Mesendoderm (in vitro differentiated cells): ENCODE data around the gene ABL1.

ENCODE experiments used
- DNase-seq: peaks from one replicate; pipeline ENCODE4 v3.0.0; 2013
- H2AK5ac ChIP-seq: 2 replicates; pipeline ENCODE4 v1.6.1; 2013; ENCODE audit warnings: low read length, inconsistent platforms
- H2BK120ac ChIP-seq: 2 replicates; pipeline ENCODE4 v1.6.1; 2013; ENCODE audit warnings: low read depth, mild to moderate bottlenecking, low read length, moderate library complexity, mixed read lengths
- H2BK15ac ChIP-seq: replicated peaks from 2 replicates; pipeline ENCODE4 v1.6.1; 2013; ENCODE audit warnings: low read depth, mild to moderate bottlenecking, moderate library complexity
- H2BK5ac ChIP-seq: 2 replicates; pipeline ENCODE4 v1.6.1; 2013; ENCODE audit warnings: low read length, inconsistent platforms
- H3K18ac ChIP-seq: 2 replicates; pipeline ENCODE4 v1.6.1; 2013; ENCODE audit warnings: mild to moderate bottlenecking, low read length, mixed read lengths
- H3K23ac ChIP-seq: one replicate; pipeline ENCODE4 v1.6.1; 2013; ENCODE audit warnings: low read length
- H3K27ac ChIP-seq: 2 replicates; pipeline ENCODE4 v1.5.1; 2013; ENCODE audit warnings: low read depth, mild to moderate bottlenecking, inconsistent platforms, low read length, moderate library complexity
- H3K27me3 ChIP-seq: 2 replicates; pipeline ENCODE4 v1.6.1; 2013; ENCODE audit warnings: low read length, control low read depth, mild to moderate bottlenecking, inconsistent platforms; ENCODE audit not compliant: insufficient read depth, poor library complexity
- H3K36me3 ChIP-seq: 2 replicates; pipeline ENCODE4 v1.6.1; 2013; ENCODE audit warnings: low read length, inconsistent platforms; ENCODE audit not compliant: control insufficient read depth, insufficient read depth
- H3K4ac ChIP-seq: one replicate; pipeline ENCODE4 v1.6.1; 2013; ENCODE audit warnings: low read depth, mild to moderate bottlenecking, low read length, moderate library complexity
- H3K4me1 ChIP-seq: 2 replicates; pipeline ENCODE4 v1.6.1; 2013; ENCODE audit warnings: low read depth, low read length, inconsistent platforms; ENCODE audit not compliant: control insufficient read depth
- H3K4me2 ChIP-seq: 2 replicates; pipeline ENCODE4 v1.6.1; 2013; ENCODE audit warnings: low read length
- H3K4me3 ChIP-seq: 2 replicates; pipeline ENCODE4 v1.5.1; 2013; ENCODE audit warnings: mild to moderate bottlenecking, low read length
- H3K56ac ChIP-seq: one replicate; pipeline ENCODE4 v1.6.1; 2013; ENCODE audit warnings: low read length
- H3K79me1 ChIP-seq: 2 replicates; pipeline ENCODE4 v1.6.1; 2013; ENCODE audit warnings: low read length, inconsistent platforms
- H3K79me2 ChIP-seq: 2 replicates; pipeline ENCODE4 v1.6.1; 2013; ENCODE audit warnings: mild to moderate bottlenecking, low read length; ENCODE audit not compliant: control insufficient read depth, insufficient read depth
- H3K9ac ChIP-seq: 2 replicates; pipeline ENCODE4 v1.6.1; 2013; ENCODE audit warnings: low read length, inconsistent platforms
- H4K5ac ChIP-seq: one replicate; pipeline ENCODE4 v1.6.1; 2013; ENCODE audit warnings: low read length
- H4K8ac ChIP-seq: one replicate; pipeline ENCODE4 v1.6.1; 2013; ENCODE audit warnings: low read depth, mild to moderate bottlenecking, control low read depth, low read length, moderate library complexity
- WGBS: extraction: QIAGEN DNeasy Blood & Tissue Kit; methylation state at CpG from one replicate; pipeline ENCODE4 v1.1.7; 2013; ENCODE audit warnings: low lambda C conversion rate, missing lambda C conversion rate; ENCODE audit not compliant: insufficient coverage; ENCODE audit errors: extremely low coverage; 5-methylcytosine and 5-hydroxymethylcytosine counted together

The ABL1 gene

DNA sequence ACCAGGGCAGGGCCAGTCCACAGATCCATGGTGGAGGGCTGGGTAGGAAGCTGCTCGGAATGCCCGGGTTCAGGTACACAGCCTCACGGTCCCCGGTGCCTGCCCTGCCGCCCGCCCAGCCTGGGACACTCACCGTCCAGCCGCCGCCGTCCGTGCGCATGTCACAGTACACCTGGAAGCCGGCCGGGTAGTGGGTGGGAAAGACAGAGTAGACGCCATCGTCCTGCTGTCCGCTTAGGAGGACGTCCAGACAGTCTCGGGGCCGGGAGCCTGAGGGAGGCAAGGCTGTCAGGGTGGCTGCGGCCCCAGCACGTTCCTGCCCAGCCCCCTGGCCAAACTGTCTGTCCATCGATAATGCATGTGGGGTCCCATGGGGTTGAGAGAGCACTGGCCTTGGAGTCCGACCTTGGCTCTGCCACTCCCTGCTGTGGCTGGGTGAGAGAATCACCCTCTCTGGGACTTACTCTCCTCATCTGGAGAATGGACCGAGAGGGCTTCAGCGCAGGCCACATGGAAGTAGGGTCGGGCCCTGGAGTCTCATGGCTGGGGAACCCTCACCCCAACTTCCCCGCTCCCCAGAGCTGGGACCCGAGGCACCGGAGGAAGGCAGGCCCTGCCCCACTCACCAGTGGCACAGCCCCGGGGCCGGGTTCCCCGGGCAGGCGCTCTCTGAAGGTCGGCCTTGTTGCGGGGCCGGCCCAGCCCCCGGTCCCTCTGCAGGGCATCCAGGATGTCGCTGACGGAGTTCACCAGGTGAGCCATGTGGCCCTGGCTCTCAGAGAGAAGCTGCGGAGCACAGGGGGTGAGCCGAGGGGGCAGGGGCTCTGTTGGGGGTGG, 88.8 kb downstream of the ABL1 start:
- Histone ChIP-seq H3K79me1 (no peaks in the 10 kb centered on the region), H3K36me3 (no peaks in the 10 kb centered on the region), H3K18ac (no peak overlapping the region), H2BK120ac (no peak overlapping the region), H3K27me3 (no peaks in the 10 kb centered on the region), H3K79me2 (no peaks in the 10 kb centered on the region), H2BK15ac (no peak overlapping the region), H3K23ac (no peak overlapping the region), H3K4me3 (no peak overlapping the region), H3K4me1 (no peaks in the 10 kb centered on the region), H3K9ac (no peak overlapping the region), H3K4me2 (no peak overlapping the region), H3K56ac (no peak overlapping the region), H3K27ac (no peak overlapping the region), H4K8ac (no peak overlapping the region), H2BK5ac (no peak overlapping the region), H3K4ac (no peak overlapping the region), H4K5ac (no peak overlapping the region), H2AK5ac (no peak overlapping the region)
- DNase-seq, result no peak
- WGBS, result no CpG with 5 or more reads among the region's 42 CpGs

DNA sequence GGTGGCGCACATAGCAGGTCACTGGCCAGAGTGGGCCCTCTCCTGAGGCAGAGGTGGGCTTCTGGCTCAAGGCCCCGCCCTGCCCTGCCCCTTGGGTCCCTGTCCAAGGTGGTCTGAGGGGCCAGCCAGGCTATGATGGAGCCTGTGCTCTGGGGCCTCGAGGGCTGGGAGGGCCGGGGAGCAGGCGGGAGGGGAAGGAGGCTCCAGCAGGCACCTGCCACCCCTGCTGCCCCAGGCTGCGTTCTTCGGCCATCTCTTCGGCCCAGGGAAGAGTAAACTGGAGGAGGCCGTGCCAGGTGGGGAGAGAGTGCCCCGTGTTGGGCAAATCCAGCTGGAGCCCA, 89.4 kb downstream of the ABL1 start:
- no CpG with 5 or more reads among the region's 10 CpGs for WGBS
- Histone ChIP-seq H3K79me1 (no peaks in the 10 kb centered on the region), H3K18ac (no peak overlapping the region), H3K4me2 (no peak overlapping the region), H3K27ac (no peak overlapping the region), H3K36me3 (no peaks in the 10 kb centered on the region), H2AK5ac (no peak overlapping the region), H3K79me2 (no peaks in the 10 kb centered on the region), H4K5ac (no peak overlapping the region), H3K27me3 (no peaks in the 10 kb centered on the region), H2BK15ac (no peak overlapping the region), H2BK120ac (no peak overlapping the region), H3K4ac (no peak overlapping the region), H2BK5ac (no peak overlapping the region), H3K56ac (no peak overlapping the region), H3K23ac (no peak overlapping the region), H4K8ac (no peak overlapping the region), H3K4me1 (no peaks in the 10 kb centered on the region), H3K4me3 (no peak overlapping the region), H3K9ac (no peak overlapping the region)
- no peak for DNase-seq

DNA sequence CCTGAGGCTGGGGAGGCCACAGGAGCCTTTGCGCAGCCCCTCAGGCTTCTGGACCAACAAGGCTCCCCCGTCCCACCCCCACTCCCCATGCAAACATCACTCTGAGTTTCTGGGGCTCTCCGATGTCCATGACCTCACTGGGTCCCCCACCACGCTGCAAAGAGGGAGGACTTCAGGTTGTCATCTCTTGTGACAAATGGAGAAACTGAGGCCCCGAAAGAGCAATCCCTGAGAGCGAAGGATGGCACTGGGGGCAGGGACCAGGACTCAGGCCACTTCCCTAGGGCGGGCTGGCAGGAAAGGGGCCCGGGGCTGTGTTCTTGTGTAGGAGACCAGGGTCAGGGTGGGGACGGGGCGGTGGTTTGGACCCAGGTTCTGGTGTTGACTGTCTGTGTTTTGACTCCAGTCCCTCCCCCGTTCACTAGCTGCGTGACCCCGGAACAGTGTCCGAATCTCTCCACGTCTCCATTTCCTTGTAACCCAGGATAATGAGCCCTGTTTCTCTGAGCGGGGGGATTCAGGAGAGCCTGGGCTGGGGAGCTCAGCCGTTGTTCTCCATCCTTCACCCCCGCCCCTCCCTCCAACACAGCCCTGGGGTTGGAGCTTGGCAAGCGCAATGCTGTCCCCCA, 90.1 kb downstream of the ABL1 start:
- Histone ChIP-seq H2BK120ac (no peak overlapping the region), H3K4me1 (no peaks in the 10 kb centered on the region), H2BK15ac (no peak overlapping the region), H3K23ac (no peak overlapping the region), H4K8ac (no peak overlapping the region), H3K4ac (no peak overlapping the region), H3K79me2 (no peaks in the 10 kb centered on the region), H3K4me3 (no peak overlapping the region), H3K79me1 (no peaks in the 10 kb centered on the region), H3K36me3 (no peaks in the 10 kb centered on the region), H3K27me3 (no peaks in the 10 kb centered on the region), H3K56ac (no peak overlapping the region), H3K9ac (no peak overlapping the region), H3K18ac (no peak overlapping the region), H3K4me2 (no peak overlapping the region), H3K27ac (no peak overlapping the region), H2AK5ac (no peak overlapping the region), H2BK5ac (no peak overlapping the region), H4K5ac (no peak overlapping the region)
- no CpG with 5 or more reads among the region's 19 CpGs for WGBS
- DNase-seq, result no peak

DNA sequence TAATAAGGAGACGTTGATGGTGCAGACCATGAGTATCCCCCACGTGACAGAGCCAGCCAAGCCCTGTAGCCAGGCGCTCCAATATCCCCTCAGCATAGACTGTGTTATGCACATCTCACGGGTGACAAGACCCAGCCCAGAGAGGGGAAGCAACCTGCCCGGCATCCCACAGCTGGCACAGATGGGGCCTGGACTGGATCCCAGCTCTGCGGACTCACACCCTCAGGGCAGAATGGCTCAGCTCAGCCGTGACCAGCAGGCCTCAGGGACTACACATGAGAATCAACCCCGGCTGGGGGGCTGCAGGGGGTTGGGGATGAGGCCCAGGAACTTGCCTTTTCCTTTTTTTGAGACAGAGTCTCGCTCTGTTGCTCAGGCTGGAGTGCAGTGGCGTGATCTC, 92.3 kb downstream of the ABL1 start:
- H2BK120ac ChIP-seq, result no peak overlapping the region
- H3K27me3 ChIP-seq, result no peaks in the 10 kb centered on the region
- no peak overlapping the region for H2AK5ac ChIP-seq
- no peaks in the 10 kb centered on the region for H3K36me3 ChIP-seq
- H4K5ac ChIP-seq, result no peak overlapping the region
- H2BK15ac ChIP-seq, result no peak overlapping the region
- no peak overlapping the region for H3K56ac ChIP-seq
- no peak overlapping the region for H3K9ac ChIP-seq
- no peak overlapping the region for H3K18ac ChIP-seq
- no peak for DNase-seq
- H3K23ac ChIP-seq, result no peak overlapping the region
- H3K27ac ChIP-seq, result no peak overlapping the region
- H2BK5ac ChIP-seq, result no peak overlapping the region
- no peak overlapping the region for H4K8ac ChIP-seq
- no CpG with 5 or more reads among the region's 10 CpGs for WGBS
- no peaks in the 10 kb centered on the region for H3K4me1 ChIP-seq
- H3K79me2 ChIP-seq, result no peaks in the 10 kb centered on the region
- no peak overlapping the region for H3K4me2 ChIP-seq
- H3K79me1 ChIP-seq, result no peaks in the 10 kb centered on the region
- no peak overlapping the region for H3K4ac ChIP-seq
- H3K4me3 ChIP-seq, result no peak overlapping the region

DNA sequence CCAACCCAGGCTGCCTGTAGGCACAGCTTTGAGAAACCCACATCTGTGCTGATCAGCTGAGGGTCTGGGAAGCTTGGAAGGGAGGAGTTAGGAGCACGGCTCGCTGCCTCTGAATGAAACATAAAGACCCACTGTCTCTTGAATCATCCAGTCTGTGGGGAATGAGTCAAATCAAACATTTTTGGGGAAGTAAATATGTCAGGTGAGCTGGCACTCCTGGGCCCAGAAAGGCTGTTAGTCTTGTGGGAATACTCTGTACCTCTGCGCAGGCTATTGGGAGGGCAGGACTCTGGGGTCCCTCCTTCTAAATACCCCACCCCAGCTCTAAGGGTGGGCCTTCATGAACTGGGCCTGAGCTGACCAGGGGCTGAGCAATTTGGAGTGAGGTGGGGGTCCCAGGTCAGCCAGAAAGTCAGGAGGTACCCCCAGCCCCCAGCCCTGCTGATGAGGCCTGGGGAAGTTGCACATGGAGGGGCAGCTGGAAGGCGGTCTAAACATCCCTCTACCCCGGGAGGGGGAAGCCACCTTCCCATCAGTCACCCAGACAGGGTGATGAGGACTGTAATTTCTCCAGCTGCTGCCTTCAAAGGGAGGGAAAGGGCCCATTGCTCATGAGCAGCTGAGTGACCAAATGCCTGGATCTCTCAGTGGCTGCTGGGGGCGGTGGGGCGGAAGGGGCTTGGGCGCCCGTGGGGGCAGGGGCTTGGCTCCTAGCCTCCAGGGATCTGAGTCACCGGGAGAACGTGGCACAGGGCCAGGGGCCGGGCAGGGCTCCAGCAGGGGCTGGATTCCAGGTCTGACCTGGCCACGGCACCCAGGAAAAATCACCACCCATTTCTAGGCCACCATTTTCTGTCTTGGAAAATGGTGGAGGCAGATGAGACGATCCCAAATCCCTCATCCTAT, 93.2 kb downstream of the ABL1 start:
- no peak for DNase-seq
- H3K27me3 ChIP-seq, result no peaks in the 10 kb centered on the region
- no peak overlapping the region for H3K27ac ChIP-seq

More for the DNA sequence above, 93.2 kb downstream of the ABL1 start:
- Histone ChIP-seq H3K4me2 (no peak overlapping the region), H3K79me1 (no peaks in the 10 kb centered on the region), H2BK15ac (no peak overlapping the region), H2AK5ac (no peak overlapping the region), H3K18ac (no peak overlapping the region), H3K4ac (no peak overlapping the region), H3K4me1 (peaks cover 2% of the 10 kb centered on the region), H2BK5ac (no peak overlapping the region), H3K79me2 (no peaks in the 10 kb centered on the region), H2BK120ac (no peak overlapping the region), H3K23ac (no peak overlapping the region), H4K8ac (no peak overlapping the region), H3K56ac (no peak overlapping the region), H4K5ac (no peak overlapping the region), H3K36me3 (no peaks in the 10 kb centered on the region), H3K9ac (no peak overlapping the region), H3K4me3 (no peak overlapping the region)
- WGBS, result no CpG with 5 or more reads among the region's 14 CpGs
